SK-N-MC (cell line): ENCODE measurements around the gene KATNB1.

ENCODE experiments used
- EZH2 ChIP-seq: fragments of 200-600 bp; sonication (generic); IDR thresholded peaks from one replicate; pipeline ENCODE4 v1.6.1; 2017; ENCODE audit warnings: antibody characterized with exemption
- FOXP2 ChIP-seq: optimal IDR thresholded peaks from 2 replicates; pipeline ENCODE3; 2011; ENCODE audit warnings: mild to moderate bottlenecking, moderate library complexity; ENCODE audit not compliant: insufficient read depth; ENCODE audit errors: extremely low read length, control extremely low read depth
- POLR2AphosphoS5 ChIP-seq: IDR thresholded peaks from 2 replicates; pipeline ENCODE4 v1.6.1; 2012; ENCODE audit warnings: mild to moderate bottlenecking, low read depth, low read length, borderline replicate concordance

DNA sequence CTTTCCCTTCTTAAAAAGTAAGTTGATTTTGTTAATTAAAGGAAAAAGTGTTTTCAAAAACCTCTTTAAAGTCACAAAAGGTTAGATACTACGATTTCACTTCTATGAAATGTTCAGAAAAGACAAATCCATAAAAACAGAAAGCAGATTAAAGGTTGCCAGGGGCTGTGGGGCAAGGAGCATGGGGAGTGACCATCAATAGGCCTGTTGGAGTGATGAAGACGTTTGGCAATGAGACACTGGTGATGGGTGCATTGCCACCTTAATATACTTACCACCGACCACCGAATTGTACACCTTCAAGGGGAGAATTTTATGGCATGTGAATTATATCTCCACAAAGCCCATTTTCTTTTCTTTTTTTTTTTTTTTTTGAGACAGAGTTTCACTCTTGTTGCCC lies 47.5 kb downstream of the KATNB1 start:
- TF ChIP-seq FOXP2, result no peak
- TF ChIP-seq EZH2, result no peak
- TF ChIP-seq POLR2AphosphoS5, result no peak
